GM18867 (cell line): ENCODE results near the gene PIM2.
A peak's percentile ranks its signal among the peaks of the same experiment; 100 is the strongest.
"Not testable (repeated sequence)": the region's sequence is repeated elsewhere in the genome, so short reads cannot be mapped to it uniquely, and the experiment has no call there.

Source experiments
- ATAC-seq: cut with Tn5 transposase; IDR thresholded peaks from one replicate; pipeline ENCODE4 v1.9.1; 2021; ENCODE audit warnings: mild to moderate bottlenecking, moderate library complexity; ENCODE audit not compliant: unreplicated experiment

The PIM2 gene

DNA sequence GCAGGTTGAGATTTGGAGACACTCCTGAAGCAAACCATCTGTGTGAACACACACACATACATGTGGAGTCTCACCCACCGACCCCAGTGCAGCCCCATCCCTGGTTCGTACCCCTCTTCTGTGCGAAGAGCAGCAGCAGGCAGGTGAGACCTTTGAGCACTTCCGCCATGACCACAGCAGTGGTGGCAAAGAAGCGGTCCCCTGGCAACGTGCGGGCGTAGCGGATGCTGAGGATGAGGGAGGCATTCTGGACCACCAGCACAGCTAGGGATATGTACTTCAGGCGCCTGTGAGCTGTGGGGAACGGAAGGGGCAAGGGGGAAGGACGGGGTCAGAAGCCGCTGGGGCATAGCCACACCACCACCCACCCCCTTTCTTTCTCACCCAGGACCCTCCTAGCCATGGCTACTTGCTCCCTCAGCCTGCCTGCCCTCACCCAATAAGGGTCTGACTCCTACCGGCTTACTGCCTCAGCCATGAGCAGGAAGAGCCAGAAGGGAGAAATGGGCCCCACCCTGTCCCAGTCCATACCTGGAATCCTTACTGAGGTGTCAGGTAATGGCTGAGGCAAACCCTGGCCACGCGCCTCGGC, 9.0 kb downstream of the PIM2 start:
- no peak for ATAC-seq

DNA sequence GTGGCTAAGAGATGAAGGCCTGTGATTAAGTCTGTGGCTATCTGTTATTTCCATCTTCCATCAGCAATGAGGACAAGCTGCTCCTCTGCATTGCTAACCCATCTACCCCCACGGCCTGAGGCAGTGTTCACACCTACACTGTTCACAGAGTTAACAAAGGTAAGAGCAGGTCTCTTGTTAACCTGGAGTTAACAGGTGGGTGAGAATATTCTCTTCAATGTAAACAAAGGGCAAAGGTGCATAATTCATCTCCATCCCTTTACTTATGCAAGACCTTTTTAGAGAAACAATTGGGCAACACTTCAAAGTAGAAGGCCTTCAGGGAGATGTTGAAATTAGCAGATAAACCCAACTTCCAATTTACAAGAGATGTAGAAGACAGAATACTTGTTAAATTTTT, 10.2 kb downstream of the PIM2 start:
- no peak for ATAC-seq

DNA sequence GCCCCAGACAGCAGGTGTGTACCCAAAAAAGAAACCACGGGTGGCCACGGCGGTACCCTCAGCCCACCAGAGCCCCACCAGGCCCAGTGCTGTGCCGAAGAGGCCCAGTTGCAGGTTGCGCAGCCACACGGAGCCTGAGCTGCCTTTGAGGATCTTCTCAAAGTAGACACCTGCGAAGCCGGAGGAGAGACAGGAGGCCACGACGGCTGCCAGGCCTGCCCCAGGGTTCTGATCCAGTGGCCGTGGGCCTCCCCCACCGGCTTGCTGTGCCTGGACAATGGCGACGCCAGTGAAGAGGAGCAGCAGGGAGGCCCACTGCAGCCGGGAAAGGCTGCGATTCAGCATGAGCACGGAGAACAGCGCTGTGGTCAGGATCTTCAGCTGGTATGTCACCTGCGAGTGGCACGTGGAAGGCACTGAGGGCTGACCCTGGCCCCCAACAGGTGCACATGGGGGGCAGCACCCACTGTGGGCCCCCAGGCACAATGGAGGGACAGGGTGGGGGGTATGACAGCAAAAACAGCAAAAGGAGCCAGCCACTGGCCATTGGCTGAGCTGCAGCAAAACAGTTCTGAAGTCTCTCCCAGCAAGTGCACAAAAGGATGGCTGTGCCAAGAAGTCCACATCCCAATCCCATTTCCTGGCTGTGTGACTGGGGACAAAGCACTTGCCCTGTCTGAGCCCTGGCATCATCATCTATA, 13.6 kb downstream of the PIM2 start:
- ATAC-seq: no peak

DNA sequence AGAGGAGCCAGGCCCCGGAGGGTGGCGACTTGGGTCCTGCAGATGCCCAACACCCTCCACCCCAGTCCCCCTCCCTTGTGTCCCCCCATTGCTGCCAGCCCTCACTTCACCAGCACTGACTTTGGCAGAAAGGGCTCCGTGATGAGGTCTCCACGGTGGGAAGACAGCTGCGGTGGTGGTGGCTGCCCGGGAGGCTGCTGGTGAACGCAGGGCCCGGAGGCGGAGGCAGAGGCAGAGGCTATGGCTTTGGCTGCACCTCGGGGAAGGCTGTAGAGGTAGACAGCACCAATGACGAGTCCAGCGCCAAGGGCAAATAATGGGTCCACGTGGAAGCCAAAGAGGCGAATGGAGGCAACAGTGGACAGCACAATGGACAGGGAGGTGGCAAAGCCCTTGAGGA, 14.2 kb downstream of the PIM2 start:
- no peak for ATAC-seq

DNA sequence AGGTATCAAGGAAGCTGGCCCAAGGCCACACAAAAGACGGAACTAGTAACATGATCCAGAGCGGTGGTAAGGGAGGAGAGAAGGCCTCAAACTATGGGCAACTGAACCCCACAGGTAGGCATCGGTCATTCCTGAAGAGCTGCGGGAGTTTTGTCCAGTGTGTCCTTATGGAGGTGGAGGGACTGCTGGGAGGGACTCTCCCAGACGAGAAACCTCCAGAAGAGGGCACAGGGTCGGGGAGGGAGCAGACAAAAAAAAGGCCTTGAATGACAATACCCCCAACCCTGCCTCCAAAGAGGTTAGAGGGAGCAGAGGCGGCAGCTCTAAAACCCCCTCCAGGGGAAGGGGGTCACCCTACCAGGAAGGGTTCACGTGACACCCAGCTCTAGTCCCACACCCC, 14.6 kb downstream of the PIM2 start:
- ATAC-seq: no peak

DNA sequence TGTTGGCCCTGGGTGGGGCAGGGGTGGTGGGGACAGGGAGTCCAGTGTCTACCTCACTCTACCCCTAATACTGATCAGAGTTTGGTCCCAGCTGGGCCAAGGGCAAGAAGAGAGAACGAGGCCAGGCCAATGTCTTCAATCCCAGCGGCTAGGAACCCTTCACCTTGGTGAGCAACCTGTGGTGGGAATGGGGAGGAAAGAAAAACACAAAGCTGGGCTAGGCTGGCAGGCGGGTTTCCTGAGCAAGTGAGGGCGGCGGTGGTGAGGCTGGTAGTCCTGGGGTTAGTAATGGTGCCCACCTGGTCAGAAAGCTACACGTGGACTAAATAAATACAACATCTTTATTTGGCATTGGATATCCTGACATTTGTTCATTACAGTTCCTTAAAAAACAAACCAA, 15.5 kb downstream of the PIM2 start:
- no peak for ATAC-seq

DNA sequence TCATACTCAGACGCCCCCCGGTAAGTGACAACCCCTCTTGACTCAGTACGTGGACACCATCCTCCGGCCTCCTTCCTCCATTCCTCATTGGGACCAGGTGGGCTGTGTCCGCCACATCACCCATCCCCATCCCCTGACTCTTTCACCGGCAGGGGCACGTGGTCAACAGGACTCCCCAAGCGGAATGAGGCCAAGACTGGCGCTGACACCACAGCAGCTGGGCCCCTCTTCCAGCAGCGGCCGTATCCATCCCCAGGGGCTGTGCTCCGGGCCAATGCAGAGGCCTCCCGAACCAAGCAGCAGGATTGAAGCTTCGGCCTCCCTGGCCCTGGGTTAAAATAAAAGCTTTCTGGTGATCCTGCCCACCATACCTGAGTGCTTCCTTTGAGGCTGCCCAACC, 16.0 kb downstream of the PIM2 start:
- no peak for ATAC-seq

DNA sequence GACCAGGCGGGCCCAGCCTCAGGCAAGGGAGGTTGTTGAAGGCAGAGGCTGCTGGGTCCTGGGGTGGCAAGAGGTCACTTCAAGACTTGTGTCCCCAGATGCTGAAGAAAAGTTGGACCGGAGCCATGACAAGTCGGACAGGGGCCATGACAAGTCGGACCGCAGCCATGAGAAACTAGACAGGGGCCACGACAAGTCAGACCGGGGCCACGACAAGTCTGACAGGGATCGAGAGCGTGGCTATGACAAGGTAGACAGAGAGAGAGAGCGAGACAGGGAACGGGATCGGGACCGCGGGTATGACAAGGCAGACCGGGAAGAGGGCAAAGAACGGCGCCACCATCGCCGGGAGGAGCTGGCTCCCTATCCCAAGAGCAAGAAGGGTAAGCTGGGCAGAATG, 16.7 kb downstream of the PIM2 start:
- ATAC-seq: no peak

DNA sequence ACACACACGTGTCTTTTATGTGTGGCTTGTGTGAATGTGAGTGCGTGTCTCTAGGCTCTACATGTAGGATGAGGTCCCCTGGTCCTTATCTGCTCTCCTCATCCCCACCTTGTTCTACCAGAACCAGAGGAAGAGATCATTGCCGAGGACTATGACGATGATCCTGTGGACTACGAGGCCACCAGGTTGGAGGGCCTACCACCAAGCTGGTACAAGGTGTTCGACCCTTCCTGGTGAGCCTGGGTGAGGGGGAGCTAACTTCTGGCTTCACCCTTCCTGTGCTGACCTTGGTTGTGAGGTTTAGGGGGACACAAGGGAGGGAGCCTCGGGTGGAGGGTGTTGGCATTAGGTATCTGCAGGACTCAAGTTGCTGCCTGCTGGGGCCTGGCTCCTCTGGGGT, 17.8 kb downstream of the PIM2 start:
- no peak for ATAC-seq

DNA sequence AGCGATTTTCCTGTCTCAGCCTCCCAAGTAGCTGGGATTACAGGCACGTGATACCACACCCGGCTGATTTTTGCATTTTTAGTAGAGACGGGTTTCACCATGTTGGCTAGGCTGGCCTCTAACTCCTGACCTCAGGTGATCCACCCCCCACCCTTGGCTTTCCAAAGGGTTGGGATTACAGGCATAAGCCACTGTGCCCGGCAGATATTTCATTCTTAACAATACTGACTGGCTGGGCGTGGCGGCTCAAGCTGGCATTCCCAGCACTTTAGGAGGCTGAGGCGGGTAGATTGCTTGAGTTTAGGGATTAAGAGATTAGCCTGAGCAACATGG, 19.8 kb downstream of the PIM2 start:
- ATAC-seq: no peak

DNA sequence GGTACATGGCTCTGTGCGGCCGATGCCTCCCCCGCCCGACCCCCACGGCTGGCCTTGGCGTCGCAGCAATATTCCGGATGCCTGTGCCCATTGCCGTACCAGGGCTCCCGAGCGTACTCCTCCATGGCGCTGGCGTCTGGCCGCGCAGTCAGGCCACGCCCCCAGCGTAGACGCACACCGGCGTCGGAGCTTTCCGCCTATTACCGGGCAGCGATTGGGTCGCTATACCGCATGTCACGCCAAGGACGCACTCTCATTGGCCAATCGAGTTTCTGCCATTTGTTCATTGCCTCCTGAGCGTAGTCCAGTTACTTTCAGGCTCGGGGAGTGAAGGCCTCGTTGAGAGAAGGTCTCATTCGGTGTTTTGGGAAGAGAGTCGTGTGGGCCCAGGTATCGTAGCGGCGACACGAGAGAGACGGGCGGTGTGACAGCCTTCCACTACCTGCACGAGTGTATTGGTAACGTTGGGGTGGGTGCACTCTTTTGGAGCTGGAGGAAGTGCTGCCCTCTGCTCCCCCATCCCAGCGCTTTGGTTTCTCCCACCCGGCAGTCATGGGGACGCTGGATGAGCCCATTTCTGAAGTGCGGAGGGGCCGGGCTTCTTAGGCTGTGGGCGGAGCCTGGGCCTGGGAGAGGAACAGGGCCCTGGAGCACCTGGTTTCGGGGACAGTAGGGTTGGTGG, 21.1 kb downstream of the PIM2 start, which contains the start of the genes PQBP1 and TIMM17B:
PQBP1 (plus strand) TSS at position 306 of the 682 bp plus-strand sequence. CDS start 580 bp downstream, outside the sequence.
TIMM17B (minus strand) TSS at position 144 of the 682 bp plus-strand sequence; CDS start at position 125, 19 bp downstream.
- peak; percentile 87 for ATAC-seq

DNA sequence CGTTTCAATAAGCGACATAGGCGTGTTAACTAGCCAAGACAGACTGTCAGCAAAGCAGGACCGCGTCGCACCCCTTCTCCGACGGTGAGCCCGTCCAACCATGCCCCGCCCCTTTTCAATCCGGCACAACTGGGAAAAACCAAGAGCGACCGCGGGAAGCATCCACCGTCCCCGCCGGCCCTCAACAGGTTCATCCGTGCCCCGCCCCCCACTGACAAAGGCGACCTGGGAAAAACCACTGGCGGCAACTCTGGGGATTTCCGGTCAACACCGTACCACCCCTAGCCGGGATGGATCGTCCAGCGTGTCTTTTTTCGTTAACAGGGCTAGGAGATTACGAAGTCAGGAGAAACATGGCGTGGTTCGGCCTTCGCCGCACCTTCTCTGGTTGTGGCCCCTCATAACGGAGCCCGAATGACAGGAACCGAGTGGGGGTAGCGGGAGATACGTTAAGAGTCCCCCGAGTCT, 21.6 kb downstream of the PIM2 start:
- ATAC-seq: no peak

DNA sequence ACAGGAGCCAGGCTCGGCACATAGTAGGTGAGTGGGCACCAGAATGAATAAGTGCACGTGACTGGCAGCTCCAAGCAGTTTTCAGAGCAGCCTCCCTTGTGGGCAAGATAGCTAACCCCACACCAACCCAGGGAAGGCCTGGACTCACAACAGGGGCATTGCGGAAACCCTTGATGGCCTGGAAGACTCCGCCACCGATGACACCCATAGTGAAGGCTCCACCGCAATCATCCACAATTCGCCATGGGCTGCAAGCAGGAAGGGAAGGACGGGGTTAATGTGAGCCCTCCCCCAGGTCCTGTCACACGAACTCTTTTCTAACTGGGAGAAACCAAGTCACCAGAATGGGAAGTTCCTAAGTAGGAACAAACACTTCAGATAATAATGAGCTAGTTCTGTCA, 22.2 kb downstream of the PIM2 start:
- ATAC-seq: no peak

DNA sequence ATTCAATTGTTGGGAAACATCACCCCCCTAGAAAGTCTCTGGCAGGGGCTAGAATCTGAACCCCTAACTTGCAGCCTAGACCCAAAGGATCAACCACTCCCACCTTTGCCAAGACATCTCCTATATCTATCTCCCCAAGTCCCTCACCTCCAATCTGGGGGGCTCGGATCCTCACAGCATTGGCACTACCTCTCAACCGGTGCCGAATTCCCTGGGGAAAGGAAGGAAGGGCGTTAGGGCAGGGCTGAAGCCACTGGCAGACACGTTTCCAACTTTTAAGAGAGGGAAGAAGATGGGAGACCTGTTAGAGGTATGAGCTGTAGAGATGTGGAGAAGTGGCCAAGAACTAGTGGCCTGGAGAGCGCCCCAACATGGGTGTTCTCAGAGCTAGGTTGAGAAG, 23.9 kb downstream of the PIM2 start:
- ATAC-seq: no peak

DNA sequence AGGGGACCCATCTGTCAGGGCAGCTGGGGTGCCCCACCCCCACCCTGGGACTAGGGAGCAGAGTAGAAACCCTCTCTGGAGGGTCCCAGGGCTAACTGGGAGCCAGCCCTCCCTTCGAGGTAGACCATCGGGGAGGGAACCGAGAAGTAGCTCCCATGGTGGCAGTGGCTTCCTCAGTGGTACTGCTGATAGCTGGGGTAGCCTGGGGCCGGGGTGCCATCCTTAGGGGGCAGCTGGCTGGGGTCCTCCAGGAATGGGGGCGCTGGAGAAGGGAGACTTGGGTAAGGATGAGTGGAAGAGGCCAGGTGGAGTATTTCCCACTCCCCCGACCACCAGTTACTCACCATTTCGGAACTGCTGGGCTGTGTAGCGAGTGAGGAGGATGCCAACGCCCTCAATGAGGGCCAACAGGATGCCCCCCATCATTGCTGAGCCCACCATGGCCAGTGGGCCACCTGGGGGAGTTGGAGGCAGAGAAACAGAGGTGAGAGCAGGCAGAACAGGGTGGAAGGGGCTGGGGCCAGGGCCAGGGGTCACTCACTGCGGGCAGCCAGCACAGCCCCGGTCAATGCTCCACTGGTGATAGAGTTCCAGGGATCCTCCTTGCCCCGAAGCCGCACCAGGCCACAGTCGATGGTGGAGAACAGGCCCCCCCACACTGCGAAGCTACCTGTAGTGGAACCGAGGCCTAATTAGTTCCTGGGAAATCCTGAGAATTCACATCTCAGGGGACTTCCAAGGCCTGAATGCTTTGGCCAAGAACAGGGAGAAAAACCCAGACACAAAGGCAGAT, 25.1 kb downstream of the PIM2 start:
- ATAC-seq: no peak

DNA sequence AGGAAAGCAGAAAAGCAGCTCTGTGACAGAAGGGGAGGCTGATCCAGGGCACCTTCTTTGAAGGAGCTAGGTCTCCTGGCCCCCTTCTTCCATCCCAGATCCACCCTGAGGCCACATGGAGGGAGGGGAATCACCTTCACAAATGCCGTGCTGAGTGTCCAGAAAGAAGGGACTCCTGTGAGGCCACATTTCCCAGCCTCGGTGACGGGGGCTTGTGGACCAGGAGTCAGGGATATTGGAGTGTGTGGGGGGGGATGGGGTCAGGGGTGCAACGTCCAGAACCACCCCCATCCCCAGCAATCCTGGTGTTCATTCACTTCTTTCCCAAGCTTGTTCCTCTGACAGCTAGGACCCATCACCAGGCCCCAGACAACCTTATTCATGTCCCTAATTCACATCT, 25.9 kb downstream of the PIM2 start:
- ATAC-seq: no peak

DNA sequence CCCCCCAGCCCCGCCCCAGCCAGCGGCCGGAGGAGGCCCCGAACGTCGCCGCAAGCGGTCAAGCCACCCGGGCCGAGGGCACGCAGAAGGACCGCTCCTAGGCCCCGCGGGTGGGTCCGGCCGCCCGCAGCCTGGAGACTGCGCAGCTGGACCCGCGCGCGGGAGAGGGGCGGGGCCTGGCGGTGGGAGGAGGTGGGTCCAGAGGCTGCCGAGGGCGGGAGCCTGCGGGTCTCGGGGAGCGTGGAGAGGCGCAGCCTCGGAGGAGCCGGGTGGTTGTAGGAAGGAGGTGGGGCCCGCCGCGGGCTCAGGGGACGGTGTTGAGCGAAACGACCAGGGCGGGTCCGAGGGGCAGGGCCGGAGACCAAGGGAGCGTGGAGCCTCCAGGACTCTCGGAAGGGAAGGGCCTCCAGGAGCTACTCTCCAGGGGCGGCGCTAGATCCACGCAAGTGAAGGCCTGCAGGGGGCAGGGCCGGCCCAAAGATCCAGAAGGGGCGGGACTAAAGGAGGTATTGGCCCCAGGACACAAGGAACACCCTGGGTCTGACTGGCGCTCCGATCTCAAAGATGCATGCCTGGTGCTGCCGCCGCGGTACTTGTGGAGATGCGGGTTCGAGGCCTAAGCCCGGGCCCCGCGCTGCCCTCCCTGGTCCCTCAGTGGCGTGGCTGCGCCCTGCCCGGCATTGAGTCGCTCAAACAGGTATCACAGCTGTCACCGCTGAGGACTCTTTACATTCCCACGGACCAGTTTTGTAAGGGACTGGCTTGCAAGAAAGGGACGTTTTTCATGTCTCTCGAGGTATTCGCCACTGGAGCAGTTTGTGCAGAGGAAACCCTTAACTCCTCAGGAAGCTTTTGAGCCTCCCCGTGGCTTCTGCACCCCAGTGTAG, 27.2 kb downstream of the PIM2 start:
- ATAC-seq: peak; percentile 76

DNA sequence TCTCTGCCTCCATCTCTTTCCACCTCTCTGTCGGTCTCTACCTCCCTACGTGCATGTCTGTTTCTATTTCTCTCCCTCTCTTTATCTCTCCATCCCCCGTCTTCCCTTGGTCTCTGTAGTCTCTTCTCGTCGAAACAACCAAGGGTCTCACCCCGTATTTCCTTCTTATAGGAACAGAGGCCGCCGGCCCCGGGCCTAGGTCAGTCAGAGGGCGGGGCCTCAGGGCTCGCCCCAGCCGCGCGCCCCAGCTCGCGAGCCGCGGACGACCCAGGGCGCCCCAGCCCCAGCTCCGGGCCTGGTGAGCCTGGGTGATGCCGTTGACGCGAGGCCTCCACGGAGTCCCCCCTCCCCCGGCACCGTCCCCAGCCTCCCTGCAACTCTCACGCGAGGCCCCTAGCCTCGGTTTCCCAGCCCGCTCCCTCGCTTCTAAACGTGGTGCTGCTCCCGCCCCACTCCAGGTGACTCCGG, 27.9 kb downstream of the PIM2 start:
- peak; percentile 51 for ATAC-seq

DNA sequence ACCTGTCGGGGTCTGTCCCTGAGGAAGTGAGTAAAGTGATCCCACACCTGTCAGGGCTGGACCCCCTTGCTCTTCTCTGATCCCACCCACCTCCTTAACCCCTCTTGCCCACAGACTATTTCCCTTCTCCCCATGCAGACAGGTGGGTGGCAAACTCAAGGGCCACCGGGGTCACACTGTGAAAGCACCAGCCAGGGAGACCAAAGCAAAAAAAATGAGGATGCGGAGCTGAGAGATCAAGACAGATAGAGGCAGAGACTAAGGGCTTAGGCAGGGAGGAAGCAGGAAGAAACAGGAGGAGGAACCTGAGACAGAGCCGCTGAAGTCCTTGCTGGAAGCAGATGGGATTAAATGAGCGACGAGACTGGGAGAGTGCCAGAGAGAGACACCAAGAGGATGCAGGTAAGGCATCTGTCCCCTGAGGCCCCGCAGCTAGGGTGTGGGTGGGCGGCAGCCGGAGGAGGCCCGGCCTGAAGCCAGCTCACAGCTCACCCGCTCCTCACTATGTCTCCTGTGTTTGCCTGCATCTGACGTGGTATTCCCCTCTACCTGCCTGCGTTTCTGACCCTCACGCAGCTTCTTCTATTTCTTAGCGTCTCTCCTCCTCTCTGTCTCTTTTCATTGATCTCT, 28.4 kb downstream of the PIM2 start:
- peak; percentile 2 for ATAC-seq

DNA sequence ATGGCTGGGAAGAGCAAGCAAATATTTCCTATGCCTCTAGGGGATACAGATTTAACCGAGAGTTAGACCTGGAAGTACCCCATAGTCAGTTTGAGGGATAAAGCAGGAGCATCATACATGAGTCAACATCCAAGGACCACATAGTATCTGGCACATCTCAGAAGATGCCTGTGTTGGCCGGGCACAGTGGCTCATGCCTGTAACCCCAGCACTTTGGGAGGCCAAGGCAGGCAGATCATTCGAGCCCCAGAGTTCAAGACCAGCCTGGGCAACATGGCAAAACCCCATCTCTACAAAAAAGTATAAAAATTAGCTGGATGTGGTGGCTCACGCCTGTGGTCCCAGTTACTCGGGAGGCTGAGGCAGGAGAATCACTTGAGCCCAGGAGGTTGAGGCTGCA, 32.2 kb downstream of the PIM2 start:
- ATAC-seq: not testable (repeated sequence)
